Muscle of leg (tissue), 11 donors: Measurements from ENCODE around the gene MYPN. TPM values are rescaled to one million over a fixed set of nuclear protein-coding genes. Genes with fewer than 3 reads are reported as not detected.

ENCODE experiments used
- DNase-seq: peaks from one replicate; pipeline ENCODE4 v3.0.0; 2013
- H3K27ac ChIP-seq: one replicate; pipeline ENCODE4 v1.5.1; 2013; ENCODE audit warnings: mild to moderate bottlenecking, low read length, control low read depth
- H3K27me3 ChIP-seq: one replicate; pipeline ENCODE4 v1.6.1; 2013; ENCODE audit warnings: low read length; ENCODE audit not compliant: control insufficient read depth, insufficient read depth
- H3K36me3 ChIP-seq: one replicate; pipeline ENCODE4 v1.6.1; 2013; ENCODE audit warnings: low read length; ENCODE audit not compliant: control insufficient read depth, insufficient read depth
- H3K4me1 ChIP-seq: one replicate; pipeline ENCODE4 v1.6.1; 2013; ENCODE audit warnings: low read length; ENCODE audit not compliant: control insufficient read depth, insufficient read depth
- H3K4me3 ChIP-seq: one replicate; pipeline ENCODE4 v1.5.1; 2013; ENCODE audit warnings: low read length, control low read depth
- H3K9me3 ChIP-seq: replicated peaks from 2 replicates; pipeline ENCODE4 v1.6.1; 2013; ENCODE audit warnings: low read depth, low read length; ENCODE audit not compliant: control insufficient read depth
- WGBS: methylation state at CpG from one replicate; pipeline ENCODE4 v1.1.5; 2013; ENCODE audit warnings: missing lambda C conversion rate; ENCODE audit not compliant: insufficient coverage; 5-methylcytosine and 5-hydroxymethylcytosine counted together
- polyA plus RNA-seq, 8 donors: library from polyadenylated mRNA; unstranded; fragments of 120-200 nt; gene quantifications; one replicate each; pipeline versions ENCODE4 v1.2.1 to v1.2.3, GENCODE V29; 2013; ENCODE audit warnings: inconsistent platforms in 1 of 8, low replicate concordance in 1 of 8; ENCODE audit not compliant: insufficient read length in 8 of 8, insufficient read depth in 1 of 8
- total RNA-seq: library from RNA; stranded (reverse); fragments of 120-200 nt; gene quantifications from one replicate; pipeline ENCODE4 v1.2.4, GENCODE V29; 2013

Gene MYPN
- total and polyA plus RNA-seq, 9 donors: 49.1 to 88.0 (median 63.3) TPM

DNA sequence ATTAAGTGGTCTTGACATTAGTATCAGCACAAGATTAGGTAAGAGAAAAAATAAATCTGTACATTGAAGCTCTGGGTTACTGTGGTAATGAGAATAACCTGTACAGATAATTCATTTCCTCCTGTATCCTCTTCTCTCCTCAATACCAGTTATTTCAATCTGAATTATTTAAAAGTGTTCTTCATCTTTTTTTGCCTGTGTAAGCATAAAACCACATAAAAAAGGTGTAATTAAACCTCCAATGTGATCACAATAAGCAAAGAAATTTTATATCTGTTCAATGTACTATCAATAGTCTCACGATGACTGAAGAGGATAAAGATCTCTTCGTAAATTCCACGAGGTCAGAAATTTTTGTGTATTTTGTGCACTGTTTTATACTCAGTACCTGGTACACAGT, 1.2 kb upstream of the MYPN start:
- no peak overlapping the region for H3K27ac ChIP-seq
- H3K4me1 ChIP-seq: peaks cover 9% of the 10 kb centered on the region
- no peaks in the 10 kb centered on the region for H3K27me3 ChIP-seq
- H3K4me3 ChIP-seq: no peak overlapping the region
- no peak for DNase-seq
- no peaks in the 10 kb centered on the region for H3K36me3 ChIP-seq
- WGBS: no CpG with 5 or more reads among the region's 3 CpGs
- no peaks in the 10 kb centered on the region for H3K9me3 ChIP-seq

DNA sequence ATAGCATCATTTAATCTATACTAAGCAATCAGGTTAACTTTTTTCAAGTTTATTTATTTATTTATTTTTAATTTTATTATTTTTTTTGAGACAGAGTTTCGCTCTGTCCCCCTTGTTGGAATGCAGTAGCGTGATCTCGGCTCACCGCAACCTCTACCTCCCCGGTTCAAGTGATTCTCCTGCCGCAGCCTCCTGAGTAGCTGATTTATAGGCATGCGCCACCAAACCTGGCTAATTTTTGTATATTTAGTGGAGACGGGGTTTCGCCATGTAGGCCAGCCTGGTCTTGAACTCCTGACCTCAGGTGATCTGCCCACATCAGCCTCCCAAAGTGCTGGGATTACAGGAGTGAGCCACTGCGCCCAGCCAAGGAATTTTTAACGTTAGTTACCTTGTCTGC, 635 bp upstream of the MYPN start:
- H3K27me3 ChIP-seq: no peaks in the 10 kb centered on the region
- peaks cover 9% of the 10 kb centered on the region for H3K4me1 ChIP-seq
- H3K9me3 ChIP-seq: no peaks in the 10 kb centered on the region
- H3K36me3 ChIP-seq: no peaks in the 10 kb centered on the region
- WGBS: 88% methylated on average over 6 of the region's 11 CpGs
- H3K4me3 ChIP-seq: peak overlapping the region; percentile 2
- H3K27ac ChIP-seq: peak overlapping the region; percentile 91
- no peak for DNase-seq

DNA sequence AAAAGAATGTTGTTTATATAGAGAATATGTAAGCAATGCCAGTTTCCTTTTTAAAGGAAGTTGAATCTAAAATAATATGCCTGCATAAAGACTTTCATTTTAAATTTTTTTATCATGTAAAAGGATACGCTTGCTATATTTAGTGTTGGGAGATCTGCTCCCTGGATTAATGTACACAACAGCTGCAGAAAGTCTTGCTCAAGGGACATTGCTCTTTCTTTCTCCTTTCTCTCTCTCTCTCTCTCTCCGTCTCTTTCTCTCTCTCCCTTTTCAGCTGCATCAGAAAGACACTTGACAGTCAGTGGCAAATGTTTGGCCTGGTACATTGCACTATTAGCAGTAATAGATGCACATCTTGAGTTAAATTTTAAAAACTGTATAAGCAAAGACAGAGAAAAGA, 739 bp downstream of the MYPN start:
- Histone ChIP-seq H3K36me3 (no peaks in the 10 kb centered on the region), H3K4me1 (peaks cover 9% of the 10 kb centered on the region), H3K27me3 (no peaks in the 10 kb centered on the region), H3K9me3 (no peaks in the 10 kb centered on the region), H3K27ac (peak overlapping the region; percentile 91), H3K4me3 (peak overlapping the region; percentile 49)
- peak; percentile 92 for DNase-seq
- WGBS: no CpG with 5 or more reads among the region's 2 CpGs

DNA sequence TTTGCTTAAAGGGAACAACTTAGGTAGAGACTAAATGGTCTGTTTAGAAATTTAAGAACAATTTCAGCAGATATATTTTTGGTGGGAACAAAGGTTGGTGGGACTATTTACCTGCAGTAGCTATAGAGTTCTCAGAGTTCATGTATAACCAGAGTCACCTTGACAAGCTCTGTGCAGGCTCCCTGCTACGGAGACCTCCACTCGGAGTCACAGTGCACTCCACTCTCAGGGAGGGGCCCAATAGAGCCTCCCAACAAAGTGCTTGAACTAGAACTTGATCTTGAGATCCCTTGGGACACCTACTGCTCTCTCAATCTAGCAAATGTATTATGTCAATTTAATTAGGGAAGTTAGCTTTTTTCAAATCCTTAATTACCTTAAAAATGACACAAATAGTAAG, 2.3 kb downstream of the MYPN start:
- 60% methylated on average over 2 of the region's 2 CpGs for WGBS

DNA sequence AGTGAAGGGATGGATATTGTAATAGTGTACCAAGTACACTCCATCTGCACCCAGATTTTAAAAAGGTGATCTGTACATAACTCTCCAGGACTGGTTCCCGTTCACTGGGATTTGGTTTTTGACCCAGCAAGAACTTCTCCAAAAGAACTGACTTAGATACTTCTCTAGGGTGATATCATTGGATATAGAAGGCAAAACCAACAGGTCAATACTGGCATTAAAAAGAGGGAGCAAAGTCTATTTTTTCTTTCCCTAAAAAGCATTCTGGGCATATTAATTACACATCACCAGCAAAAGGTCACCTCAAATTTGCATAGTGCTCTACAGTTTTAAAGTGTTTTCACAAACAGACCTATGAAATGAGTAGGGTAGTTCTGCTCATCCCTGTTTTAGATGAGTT, 3.5 kb downstream of the MYPN start:
- no peaks in the 10 kb centered on the region for H3K9me3 ChIP-seq
- no peak overlapping the region for H3K4me3 ChIP-seq
- H3K4me1 ChIP-seq: peaks cover 7% of the 10 kb centered on the region
- no peaks in the 10 kb centered on the region for H3K36me3 ChIP-seq
- H3K27ac ChIP-seq: no peak overlapping the region
- no peaks in the 10 kb centered on the region for H3K27me3 ChIP-seq
- DNase-seq: no peak
- WGBS: no CpG with 5 or more reads among the region's 1 CpG

More for the DNA sequence above, 2.3 kb downstream of the MYPN start:
- Histone ChIP-seq H3K36me3 (no peaks in the 10 kb centered on the region), H3K27me3 (no peaks in the 10 kb centered on the region), H3K9me3 (no peaks in the 10 kb centered on the region), H3K4me3 (peak overlapping the region; percentile 49), H3K27ac (peak overlapping the region; percentile 91), H3K4me1 (peaks cover 7% of the 10 kb centered on the region)
- peak; percentile 36 for DNase-seq

DNA sequence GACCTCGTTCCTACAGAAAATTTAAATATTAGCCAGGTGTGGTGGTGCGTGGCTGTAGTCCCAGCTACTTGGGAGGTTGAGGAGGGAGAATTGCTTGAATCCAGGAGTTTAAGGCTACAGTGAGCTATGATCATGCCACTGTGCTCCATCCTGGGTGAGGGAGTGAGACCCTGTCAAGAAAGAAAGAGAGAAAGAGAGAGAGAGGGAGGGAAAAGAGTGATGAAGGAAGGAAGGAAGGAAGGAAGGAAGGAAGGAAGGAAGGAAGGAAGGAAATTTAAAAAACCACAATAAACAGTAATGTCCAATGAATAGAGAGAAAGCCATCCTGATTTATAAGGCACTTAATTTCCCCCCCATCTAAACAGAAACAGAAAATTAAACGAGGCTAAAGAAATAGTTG, 9.4 kb downstream of the MYPN start:
- H3K27me3 ChIP-seq: no peaks in the 10 kb centered on the region
- H3K4me1 ChIP-seq: peaks cover 8% of the 10 kb centered on the region
- peaks cover 3% of the 10 kb centered on the region for H3K36me3 ChIP-seq
- no peak for DNase-seq
- no peak overlapping the region for H3K27ac ChIP-seq
- H3K9me3 ChIP-seq: no peaks in the 10 kb centered on the region
- no peak overlapping the region for H3K4me3 ChIP-seq
- 85% methylated on average over 2 of the region's 3 CpGs for WGBS

DNA sequence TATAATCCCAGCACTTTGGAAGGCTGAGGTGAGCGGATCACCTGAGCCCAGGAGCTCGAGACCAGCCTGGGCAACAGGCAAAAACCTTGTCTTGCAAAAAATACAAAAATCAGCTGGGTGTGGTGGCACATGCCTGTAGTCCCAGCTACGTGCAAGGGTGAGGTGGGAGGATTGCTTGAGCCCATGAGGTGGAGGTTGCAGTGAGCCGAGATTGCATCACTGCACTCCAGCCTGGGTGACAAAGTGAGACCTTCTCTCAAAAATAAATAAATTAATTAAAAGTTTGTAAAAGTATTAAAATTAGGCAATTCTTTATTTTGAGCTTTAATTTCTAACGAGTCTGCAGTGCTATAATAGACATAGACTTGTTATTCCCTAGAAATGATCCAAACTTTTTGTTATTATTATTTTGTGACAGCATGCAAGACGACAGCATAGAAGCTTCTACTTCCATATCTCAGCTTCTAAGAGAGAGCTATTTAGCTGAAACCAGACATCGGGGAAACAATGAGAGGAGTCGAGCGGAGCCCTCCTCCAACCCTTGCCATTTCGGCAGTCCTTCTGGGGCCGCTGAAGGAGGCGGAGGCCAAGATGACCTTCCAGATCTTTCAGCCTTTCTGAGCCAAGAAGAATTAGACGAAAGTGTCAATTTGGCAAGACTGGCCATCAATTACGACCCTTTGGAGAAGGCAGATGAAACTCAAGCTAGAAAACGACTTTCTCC, 11.9 kb downstream of the MYPN start:
- WGBS: 29% methylated on average over 7 of the region's 15 CpGs
- Histone ChIP-seq H3K27me3 (no peaks in the 10 kb centered on the region), H3K9me3 (no peaks in the 10 kb centered on the region), H3K4me3 (peak overlapping the region; percentile 5), H3K36me3 (peaks cover 3% of the 10 kb centered on the region), H3K27ac (peak overlapping the region; percentile 74), H3K4me1 (peaks cover 10% of the 10 kb centered on the region)
- peak; percentile 48 for DNase-seq

DNA sequence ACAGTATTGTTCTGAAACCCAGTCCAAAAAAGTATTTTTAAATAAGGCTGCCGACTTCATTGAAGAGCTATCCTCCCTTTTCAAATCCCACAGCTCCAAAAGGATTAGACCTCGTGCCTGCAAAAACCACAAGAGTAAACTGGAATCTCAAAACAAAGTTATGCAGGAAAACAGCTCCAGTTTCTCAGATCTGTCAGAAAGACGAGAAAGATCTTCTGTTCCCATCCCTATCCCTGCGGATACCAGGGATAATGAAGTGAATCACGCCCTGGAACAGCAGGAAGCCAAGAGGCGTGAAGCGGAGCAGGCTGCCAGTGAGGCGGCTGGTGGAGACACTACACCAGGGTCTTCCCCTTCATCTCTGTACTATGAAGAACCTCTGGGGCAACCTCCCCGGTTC, 12.6 kb downstream of the MYPN start:
- DNase-seq: peak; percentile 67
- H3K27me3 ChIP-seq: no peaks in the 10 kb centered on the region
- H3K27ac ChIP-seq: peak overlapping the region; percentile 74
- H3K36me3 ChIP-seq: peaks cover 3% of the 10 kb centered on the region
- no peak overlapping the region for H3K4me3 ChIP-seq
- WGBS: 20% methylated on average over 6 of the region's 9 CpGs
- H3K4me1 ChIP-seq: peaks cover 10% of the 10 kb centered on the region
- no peaks in the 10 kb centered on the region for H3K9me3 ChIP-seq

DNA sequence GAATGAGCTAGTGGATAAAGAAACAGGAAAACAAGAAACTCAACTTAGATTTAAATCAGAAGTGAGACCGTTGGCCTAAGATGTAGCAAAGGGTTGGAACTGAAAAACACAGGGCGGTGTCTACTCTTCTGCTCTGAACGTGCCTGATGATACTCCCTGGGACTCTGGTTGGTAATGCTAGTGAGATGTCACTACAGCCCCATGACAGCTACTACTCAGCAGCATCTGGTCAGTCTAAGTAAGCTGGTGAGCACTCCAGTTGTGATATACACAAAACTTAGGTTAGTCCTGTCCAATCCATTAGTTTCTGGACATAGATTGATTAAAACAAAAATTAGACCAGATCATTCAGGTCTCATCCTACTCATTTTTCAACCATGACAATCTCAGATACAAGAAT, 15.4 kb downstream of the MYPN start:
- Histone ChIP-seq H3K9me3 (no peaks in the 10 kb centered on the region), H3K4me3 (no peak overlapping the region), H3K27ac (no peak overlapping the region), H3K4me1 (peaks cover 10% of the 10 kb centered on the region), H3K27me3 (no peaks in the 10 kb centered on the region), H3K36me3 (peaks cover 3% of the 10 kb centered on the region)
- no CpG with 5 or more reads among the region's 3 CpGs for WGBS
- no peak for DNase-seq

DNA sequence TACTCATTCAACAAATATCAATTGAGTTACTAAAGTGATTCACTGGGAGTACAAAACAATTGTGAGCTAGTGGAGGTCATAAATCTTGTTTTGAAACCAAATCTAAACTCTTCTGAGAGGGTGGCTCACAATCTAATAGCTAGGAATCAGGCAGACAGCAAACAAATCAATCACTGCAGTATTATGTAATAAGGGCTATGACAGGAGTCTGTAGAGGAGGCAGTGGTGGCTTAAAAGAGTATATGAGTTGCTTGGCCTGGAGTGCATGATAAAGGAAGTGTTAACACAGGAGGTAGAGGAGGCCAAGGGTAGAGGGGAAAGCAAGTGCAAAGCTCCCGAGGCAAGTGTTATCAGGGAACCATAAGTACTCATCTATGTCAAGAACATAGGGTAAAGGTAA, 16.5 kb downstream of the MYPN start:
- WGBS: no CpG with 5 or more reads among the region's 1 CpG
- no peak overlapping the region for H3K4me3 ChIP-seq

DNA sequence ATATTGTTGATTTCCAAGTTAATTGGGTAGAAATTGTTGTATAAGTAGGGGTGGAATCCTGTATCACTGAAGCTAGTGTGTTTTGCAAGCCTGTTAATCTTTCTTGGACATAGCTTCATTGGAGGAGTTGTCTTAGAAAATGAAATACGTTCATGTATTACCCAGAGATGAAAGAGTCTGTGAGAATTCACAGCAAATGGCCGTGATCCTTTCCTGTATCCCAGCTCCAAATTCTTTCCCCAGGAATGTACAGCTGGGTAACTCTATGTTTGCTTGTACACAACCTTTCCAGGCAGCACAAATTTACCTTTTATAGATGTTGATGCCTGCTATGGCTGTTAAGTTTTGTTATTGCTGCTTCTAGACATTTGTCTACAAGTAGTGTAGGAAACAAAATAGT, 18.7 kb downstream of the MYPN start:
- H3K4me1 ChIP-seq: peaks cover 2% of the 10 kb centered on the region
- no peak for DNase-seq
- no peak overlapping the region for H3K4me3 ChIP-seq
- H3K36me3 ChIP-seq: no peaks in the 10 kb centered on the region
- H3K9me3 ChIP-seq: no peaks in the 10 kb centered on the region
- no peak overlapping the region for H3K27ac ChIP-seq
- no CpG with 5 or more reads among the region's 2 CpGs for WGBS
- H3K27me3 ChIP-seq: no peaks in the 10 kb centered on the region

More for the DNA sequence above, 16.5 kb downstream of the MYPN start:
- Histone ChIP-seq H3K4me1 (peaks cover 10% of the 10 kb centered on the region), H3K9me3 (no peaks in the 10 kb centered on the region), H3K27me3 (no peaks in the 10 kb centered on the region), H3K27ac (no peak overlapping the region), H3K36me3 (peaks cover 3% of the 10 kb centered on the region)
- no peak for DNase-seq
